HG02852 (cell line): ENCODE data around the gene SARDH.
"Not testable (repeated sequence)": the region's sequence is repeated elsewhere in the genome, so short reads cannot be mapped to it uniquely, and the experiment has no call there.

Experiments
- ATAC-seq: cut with Tn5 transposase; IDR thresholded peaks from one replicate; pipeline ENCODE4 v1.9.1; 2021; ENCODE audit warnings: mild to moderate bottlenecking, moderate library complexity; ENCODE audit not compliant: unreplicated experiment

SARDH gene

GRCh38 chr9:133775951-133776905 is 38.1 kb upstream of the SARDH start:
- no peak for ATAC-seq

GRCh38 chr9:133775291-133775690 is 37.1 kb upstream of the SARDH start:
- ATAC-seq, result no peak

GRCh38 chr9:133774799-133775198 is 36.6 kb upstream of the SARDH start:
- no peak for ATAC-seq

- ATAC-seq, result no peak
Measured at GRCh38 chr9:133773889-133774655, 35.9 kb upstream of the SARDH start.

GRCh38 chr9:133772581-133772980 is 34.4 kb upstream of the SARDH start:
- ATAC-seq, result no peak

GRCh38 chr9:133771486-133772482 is 33.6 kb upstream of the SARDH start:
- no peak for ATAC-seq

- ATAC-seq, result no peak
Measured at GRCh38 chr9:133770076-133770777, 32.1 kb upstream of the SARDH start.

- ATAC-seq, result no peak
Measured at GRCh38 chr9:133769511-133770075, 31.4 kb upstream of the SARDH start.

GRCh38 chr9:133768859-133769510 is 30.8 kb upstream of the SARDH start:
- ATAC-seq, result no peak

GRCh38 chr9:133768371-133768858 is 30.3 kb upstream of the SARDH start:
- no peak for ATAC-seq

GRCh38 chr9:133767625-133768024 is 29.5 kb upstream of the SARDH start:
- ATAC-seq, result no peak

GRCh38 chr9:133767008-133767407 is 28.9 kb upstream of the SARDH start:
- ATAC-seq, result no peak

- not testable (repeated sequence) for ATAC-seq
Measured at GRCh38 chr9:133766234-133766633, 28.1 kb upstream of the SARDH start.

- ATAC-seq, result no peak
Measured at GRCh38 chr9:133763272-133764183, 25.4 kb upstream of the SARDH start.

- ATAC-seq, result no peak
Measured at GRCh38 chr9:133762488-133763271, 24.5 kb upstream of the SARDH start.

GRCh38 chr9:133761641-133762248 is 23.6 kb upstream of the SARDH start:
- ATAC-seq, result no peak
